ENCODE results near the gene TNNT2. TPM values are rescaled to one million over a fixed set of nuclear protein-coding genes. Genes with fewer than 3 reads are reported as not detected.
A peak's percentile ranks its signal among the peaks of the same experiment; 100 is the strongest.

TNNT2 gene
- total and polyA plus RNA-seq, 7 donors = 0.52 to 26.6 (median 5.7) TPM

GRCh38 chr1:201371792-201372191 is 5.7 kb downstream of the TNNT2 start:
- ATAC-seq = no peak
- intact Hi-C loops (cut with DNase I) = no loop called here
- no peak for DNase-seq
- Histone ChIP-seq H3K27me3 (ENCODE audit: insufficient read depth in 3 of 3, low read length in 2 of 3) (peaks cover 0 to 7% (median 0%) of the 10 kb centered on the region in 3 donors), H3K36me3 (ENCODE audit: insufficient read depth in 1 of 2, low read depth in 1 of 2) (no peaks in the 10 kb centered on the region), H3K27ac (no peak overlapping the region), H3K4me1 (no peaks in the 10 kb centered on the region), H3K4me3 (no peak overlapping the region), H3K9me3 (no peaks in the 10 kb centered on the region)
- 77 to 83% (median 81%) methylated on average over 6 of the region's 6 CpGs for WGBS, 3 donors
- TF ChIP-seq CTCF (IDR thresholded peaks at IDR 0.05) = no peak

GRCh38 chr1:201371276-201371675 is 6.2 kb downstream of the TNNT2 start:
- Histone ChIP-seq H3K4me3 (no peak overlapping the region), H3K27ac (no peak overlapping the region), H3K27me3 (ENCODE audit: insufficient read depth in 3 of 3, low read length in 2 of 3) (peaks cover 0 to 5% (median 0%) of the 10 kb centered on the region in 3 donors), H3K9me3 (no peaks in the 10 kb centered on the region), H3K36me3 (ENCODE audit: insufficient read depth in 1 of 2, low read depth in 1 of 2) (no peaks in the 10 kb centered on the region), H3K4me1 (no peaks in the 10 kb centered on the region)
- ATAC-seq (no peak), DNase-seq (no peak)
- no peak for TF ChIP-seq CTCF (IDR thresholded peaks at IDR 0.05)
- 89 to 95% (median 93%) methylated on average over 9 of the region's 9 CpGs for WGBS, 3 donors
- intact Hi-C loops (cut with DNase I) = no loop called here

GRCh38 chr1:201370500-201370899 is 7.0 kb downstream of the TNNT2 start:
- 57 to 75% (median 70%) methylated on average over 3 of the region's 3 CpGs for WGBS, 3 donors
- no peak overlapping the region for H3K27ac ChIP-seq
- intact Hi-C loops (cut with DNase I) = no loop called here
- no peaks in the 10 kb centered on the region for H3K9me3 ChIP-seq
- DNase-seq (no peak), ATAC-seq (no peak)
- no peaks in the 10 kb centered on the region for H3K4me1 ChIP-seq
- peaks cover 0 to 5% (median 0%) of the 10 kb centered on the region in 3 donors for H3K27me3 ChIP-seq (ENCODE audit: insufficient read depth in 3 of 3, low read length in 2 of 3)
- no peak for TF ChIP-seq CTCF (IDR thresholded peaks at IDR 0.05)
- no peak overlapping the region for H3K4me3 ChIP-seq
- no peaks in the 10 kb centered on the region for H3K36me3 ChIP-seq (ENCODE audit: insufficient read depth in 1 of 2, low read depth in 1 of 2)

GRCh38 chr1:201369209-201369608 is 8.3 kb downstream of the TNNT2 start:
- Histone ChIP-seq H3K4me1 (no peaks in the 10 kb centered on the region), H3K4me3 (no peak overlapping the region), H3K27ac (no peak overlapping the region), H3K9me3 (no peaks in the 10 kb centered on the region), H3K27me3 (ENCODE audit: insufficient read depth in 3 of 3, low read length in 2 of 3) (peaks cover 0 to 3% (median 0%) of the 10 kb centered on the region in 3 donors), H3K36me3 (ENCODE audit: insufficient read depth in 1 of 2, low read depth in 1 of 2) (no peaks in the 10 kb centered on the region)
- no peak for DNase-seq
- ATAC-seq = peak in 1 of 4 donors; percentile 30
- 66 to 79% (median 73%) methylated on average over 6 of the region's 6 CpGs for WGBS, 3 donors
- intact Hi-C loops (cut with DNase I) = no loop called here
- TF ChIP-seq CTCF (IDR thresholded peaks at IDR 0.05) = no peak

GRCh38 chr1:201366696-201367095 is 10.8 kb downstream of the TNNT2 start:
- H3K27ac ChIP-seq = no peak overlapping the region
- ATAC-seq = no peak

More at GRCh38 chr1:201366696-201367095, 10.8 kb downstream of the TNNT2 start:
- H3K9me3 ChIP-seq = no peaks in the 10 kb centered on the region
- no peaks in the 10 kb centered on the region for H3K4me1 ChIP-seq
- no peak for TF ChIP-seq CTCF (IDR thresholded peaks at IDR 0.05)
- H3K36me3 ChIP-seq (ENCODE audit: insufficient read depth in 1 of 2, low read depth in 1 of 2) = no peaks in the 10 kb centered on the region
- DNase-seq = no peak
- intact Hi-C loops (cut with DNase I) = no loop called here
- WGBS, 3 donors = 79 to 86% (median 80%) methylated on average over 7 of the region's 7 CpGs
- H3K27me3 ChIP-seq (ENCODE audit: insufficient read depth in 3 of 3, low read length in 2 of 3) = peaks cover 0 to 2% (median 0%) of the 10 kb centered on the region in 3 donors
- H3K4me3 ChIP-seq = no peak overlapping the region
